GM18498 (cell line): ENCODE measurements around the gene SFSWAP.

Experiments used
- ATAC-seq: cut with Tn5 transposase; IDR thresholded peaks from one replicate; pipeline ENCODE4 v1.9.1; 2021; ENCODE audit warnings: mild to moderate bottlenecking, moderate library complexity; ENCODE audit not compliant: unreplicated experiment

SFSWAP gene

GRCh38 chr12:131785763-131786330 lies 75.0 kb downstream of the SFSWAP start:
- ATAC-seq: no peak

- no peak for ATAC-seq
Measured at GRCh38 chr12:131786331-131786730, 75.4 kb downstream of the SFSWAP start.

GRCh38 chr12:131787143-131787660 lies 76.3 kb downstream of the SFSWAP start:
- ATAC-seq: no peak

- ATAC-seq: no peak
Measured at GRCh38 chr12:131788070-131788469, 77.2 kb downstream of the SFSWAP start.

- ATAC-seq: no peak
Measured at GRCh38 chr12:131789638-131790037, 78.7 kb downstream of the SFSWAP start.

- ATAC-seq: no peak
Measured at GRCh38 chr12:131793243-131794022, 82.5 kb downstream of the SFSWAP start.

- no peak for ATAC-seq
Measured at GRCh38 chr12:131794061-131794460, 83.2 kb downstream of the SFSWAP start.

GRCh38 chr12:131794573-131794972 lies 83.7 kb downstream of the SFSWAP start:
- ATAC-seq: no peak

GRCh38 chr12:131795064-131795463 lies 84.2 kb downstream of the SFSWAP start:
- no peak for ATAC-seq

GRCh38 chr12:131795690-131796410 lies 85.0 kb downstream of the SFSWAP start:
- ATAC-seq: no peak

GRCh38 chr12:131796411-131796736 lies 85.5 kb downstream of the SFSWAP start:
- no peak for ATAC-seq

GRCh38 chr12:131796754-131797587 lies 86.1 kb downstream of the SFSWAP start:
- no peak for ATAC-seq

GRCh38 chr12:131797588-131797934 lies 86.7 kb downstream of the SFSWAP start:
- ATAC-seq: no peak

GRCh38 chr12:131799195-131799594 lies 88.3 kb downstream of the SFSWAP start:
- ATAC-seq: no peak

- no peak for ATAC-seq
Measured at GRCh38 chr12:131799828-131800593, 89.1 kb downstream of the SFSWAP start.

- no peak for ATAC-seq
Measured at GRCh38 chr12:131800594-131801135, 89.8 kb downstream of the SFSWAP start.

- no peak for ATAC-seq
Measured at GRCh38 chr12:131801254-131801866, 90.5 kb downstream of the SFSWAP start.

- ATAC-seq: no peak
Measured at GRCh38 chr12:131803961-131804521, 93.2 kb downstream of the SFSWAP start.

- ATAC-seq: no peak
Measured at GRCh38 chr12:131805421-131805820, 94.5 kb downstream of the SFSWAP start.
